Activated T-helper 1 cell treated with anti-CD3 and anti-CD28 coated beads, Interleukin-12 subunit alpha, Interleukin-12 subunit beta, Interleukin-2, Interleukin-4 antibody, amounts not matched to agents 30 ng/mL and 10 ng/mL and 1 ng/mL, durations not matched to agents 14 hours and 24 hours and 36 hours (primary cell): ENCODE results near the gene MEGF6. TPM values are rescaled to one million over a fixed set of nuclear protein-coding genes. Genes with fewer than 3 reads are reported as not detected.

ENCODE experiments used
- DNase-seq: peaks from one replicate; pipeline ENCODE4 v3.0.0; 2021; ENCODE audit warnings: low spot score
- H3K27ac Mint-ChIP-seq: one replicate; pipeline ENCODE4 v1.8.0; 2021; ENCODE audit warnings: mild to moderate bottlenecking, mixed read lengths
- H3K27me3 Mint-ChIP-seq: one replicate; pipeline ENCODE4 v1.8.0; 2022; ENCODE audit warnings: mild to moderate bottlenecking, moderate library complexity, mixed read lengths; ENCODE audit not compliant: insufficient read depth
- H3K36me3 Mint-ChIP-seq: one replicate; pipeline ENCODE4 v1.8.0; 2021; ENCODE audit warnings: low read depth, mixed read lengths
- H3K4me1 Mint-ChIP-seq: one replicate; pipeline ENCODE4 v1.8.0; 2021; ENCODE audit warnings: low read depth, mixed read lengths
- H3K4me3 Mint-ChIP-seq: one replicate; pipeline ENCODE4 v1.8.0; 2021; ENCODE audit warnings: mild to moderate bottlenecking, moderate library complexity, mixed read lengths
- H3K9me3 Mint-ChIP-seq: one replicate; pipeline ENCODE4 v1.8.0; 2021; ENCODE audit warnings: mixed read lengths
- intact Hi-C: fragments of 100-400 bp; cut with micrococcal nuclease; formaldehyde crosslinking; loops from one replicate; pipeline ENCODE4 v1.15.1; 2024
- total RNA-seq: library from RNA; stranded (reverse); gene quantifications from 2 replicates; pipeline ENCODE4 v1.2.3, GENCODE V29; 2022

Gene MEGF6
- total RNA-seq, 1 donor from 2014 or later, result 1.2 TPM

DNA sequence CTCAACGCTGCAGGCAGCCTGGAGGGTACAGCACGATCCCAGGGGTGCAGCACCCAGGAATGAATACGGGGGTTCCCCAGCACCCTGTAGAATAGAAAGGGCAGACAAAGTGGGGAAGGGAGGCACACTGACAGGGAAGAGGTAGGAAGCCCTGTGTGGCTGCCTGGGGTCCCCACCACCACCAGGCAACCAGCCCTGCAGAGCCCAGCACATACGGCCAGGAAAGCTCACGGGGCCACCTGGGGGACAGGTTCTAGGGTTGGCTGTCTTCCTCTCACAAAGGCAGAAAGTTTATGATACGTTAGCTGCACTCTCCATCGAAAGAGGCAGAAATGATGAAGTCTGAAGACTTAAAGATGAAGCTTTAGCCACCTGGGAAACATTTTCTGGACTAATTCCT is 104.4 kb downstream of the MEGF6 start:
- H3K4me3 Mint-ChIP-seq, result no peak overlapping the region
- no peaks in the 10 kb centered on the region for H3K36me3 Mint-ChIP-seq
- H3K4me1 Mint-ChIP-seq, result no peaks in the 10 kb centered on the region
- H3K27me3 Mint-ChIP-seq, result no peaks in the 10 kb centered on the region
- H3K9me3 Mint-ChIP-seq, result no peaks in the 10 kb centered on the region
- H3K27ac Mint-ChIP-seq, result no peak overlapping the region
- intact Hi-C loops, result no loop called here
- DNase-seq, result no peak

DNA sequence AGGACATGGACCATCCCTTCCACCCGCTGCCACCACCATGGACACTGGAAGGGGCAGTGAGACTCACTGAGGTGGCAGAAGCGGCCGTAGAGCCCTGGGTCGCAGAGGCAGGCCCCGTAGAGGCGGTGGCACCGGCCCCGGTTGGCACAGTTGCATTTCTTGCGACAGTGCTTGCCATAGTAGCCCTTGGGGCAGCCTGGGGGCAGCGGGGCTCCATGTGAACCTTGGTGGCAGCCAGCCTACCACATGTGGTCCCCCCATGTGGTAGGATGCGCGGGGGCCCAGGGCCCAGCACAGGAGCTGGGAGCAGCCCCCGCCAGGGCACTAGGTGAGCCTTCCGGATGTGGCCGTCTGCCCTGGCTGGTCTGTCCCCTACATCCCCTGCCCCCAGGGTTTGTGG is 105.3 kb downstream of the MEGF6 start:
- H3K36me3 Mint-ChIP-seq, result no peaks in the 10 kb centered on the region
- no peak overlapping the region for H3K27ac Mint-ChIP-seq
- H3K9me3 Mint-ChIP-seq, result no peaks in the 10 kb centered on the region
- no peaks in the 10 kb centered on the region for H3K4me1 Mint-ChIP-seq
- no peaks in the 10 kb centered on the region for H3K27me3 Mint-ChIP-seq
- H3K4me3 Mint-ChIP-seq, result no peak overlapping the region
- intact Hi-C loops, result no loop called here
- no peak for DNase-seq

DNA sequence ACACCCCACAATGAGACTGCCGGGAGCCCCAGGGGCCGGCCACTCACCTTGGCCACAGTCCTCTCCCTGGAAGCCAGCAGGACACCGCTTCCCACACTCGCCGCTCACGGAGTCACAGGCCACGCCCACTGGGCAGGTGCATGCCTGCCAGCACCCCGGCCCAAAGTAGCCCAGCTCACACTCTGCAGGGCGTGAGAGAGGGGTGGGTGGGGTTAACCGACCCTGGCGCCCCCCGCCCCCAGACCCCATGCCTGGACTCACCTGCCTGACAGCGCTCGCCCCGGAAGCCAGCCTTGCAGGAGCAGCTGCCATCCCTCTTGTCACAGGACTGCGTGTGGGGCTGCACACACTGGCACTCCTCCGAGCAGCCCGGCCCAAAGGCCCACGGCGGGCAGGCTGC is 106.1 kb downstream of the MEGF6 start:
- intact Hi-C loops, result no loop called here
- Mint-ChIP-seq H3K27me3 (no peaks in the 10 kb centered on the region), H3K9me3 (no peaks in the 10 kb centered on the region), H3K4me1 (no peaks in the 10 kb centered on the region), H3K4me3 (no peak overlapping the region), H3K27ac (no peak overlapping the region), H3K36me3 (no peaks in the 10 kb centered on the region)
- DNase-seq, result no peak

DNA sequence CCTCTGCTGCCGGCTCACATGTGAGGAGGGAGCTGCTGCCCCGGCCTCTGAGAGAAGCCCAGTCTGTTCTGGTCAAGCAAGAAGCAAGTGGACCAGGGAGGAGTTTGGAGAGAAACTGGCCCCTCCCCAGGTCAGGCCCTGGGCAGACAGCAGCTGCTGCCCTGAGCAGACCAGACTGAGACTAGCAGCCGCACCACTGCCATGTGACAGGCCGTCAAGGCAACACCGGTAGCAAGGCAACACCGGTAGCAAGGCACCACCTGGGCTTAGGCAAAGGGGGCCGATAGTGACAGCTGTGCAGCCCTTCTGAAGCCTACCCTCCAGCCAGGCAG is 106.5 kb downstream of the MEGF6 start:
- Mint-ChIP-seq H3K9me3 (no peaks in the 10 kb centered on the region), H3K27ac (no peak overlapping the region), H3K4me3 (no peak overlapping the region), H3K4me1 (no peaks in the 10 kb centered on the region), H3K27me3 (no peaks in the 10 kb centered on the region), H3K36me3 (no peaks in the 10 kb centered on the region)
- intact Hi-C loops, result no loop called here
- DNase-seq, result no peak

DNA sequence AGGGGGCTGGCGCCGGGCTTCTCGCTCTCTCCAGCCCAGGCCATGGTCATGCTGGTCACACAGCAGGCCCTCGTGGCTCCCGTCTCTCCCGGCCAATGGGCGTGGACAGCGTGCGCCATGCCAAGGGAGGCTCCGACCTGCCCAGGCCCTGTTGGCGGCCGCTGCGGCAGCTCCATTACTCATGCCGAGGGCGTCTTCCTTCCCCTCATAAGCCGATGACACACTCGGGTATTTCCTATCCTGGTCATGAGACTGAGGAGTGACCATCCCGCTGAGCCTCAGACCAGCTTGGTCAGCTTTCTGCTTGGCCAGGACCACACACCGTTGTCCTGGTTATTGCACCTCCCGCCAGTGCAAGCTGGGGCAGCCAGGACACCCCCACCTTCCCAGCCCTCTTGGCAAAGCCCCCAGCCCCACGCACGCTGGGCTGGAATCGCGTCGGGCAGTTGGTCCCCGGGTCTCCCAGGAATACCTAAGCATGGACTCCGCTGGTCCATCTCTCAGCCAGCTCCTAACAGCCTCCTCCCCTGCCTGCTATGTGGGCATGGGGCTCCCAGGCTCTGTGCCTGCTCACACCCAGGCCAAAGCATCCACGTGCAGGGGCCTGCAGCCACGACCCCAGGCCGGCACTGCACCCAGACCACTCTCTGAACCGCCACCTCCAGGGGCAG is 107.0 kb downstream of the MEGF6 start:
- Mint-ChIP-seq H3K27ac (no peak overlapping the region), H3K4me3 (no peak overlapping the region), H3K27me3 (no peaks in the 10 kb centered on the region), H3K9me3 (no peaks in the 10 kb centered on the region), H3K4me1 (no peaks in the 10 kb centered on the region), H3K36me3 (no peaks in the 10 kb centered on the region)
- DNase-seq, result no peak
- intact Hi-C loops, result no loop called here

DNA sequence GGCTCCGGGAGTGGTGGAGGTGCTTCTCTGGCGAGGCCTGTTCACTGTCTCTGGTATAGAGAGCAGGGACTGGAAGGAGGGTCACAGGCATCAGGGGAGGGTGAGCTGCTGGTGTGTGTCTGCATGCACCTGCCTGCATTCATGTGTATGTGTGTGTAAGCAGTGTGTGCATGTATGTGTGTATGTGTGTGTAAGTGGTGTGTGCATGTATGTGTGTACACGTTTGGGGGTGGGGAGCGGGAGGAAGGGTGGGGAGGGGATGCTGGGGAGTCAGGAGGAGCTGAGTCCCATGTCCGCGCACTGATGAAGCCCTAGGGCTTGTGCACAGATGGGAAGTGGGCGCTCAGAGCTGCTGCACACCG is 107.8 kb downstream of the MEGF6 start:
- no peaks in the 10 kb centered on the region for H3K36me3 Mint-ChIP-seq
- no peaks in the 10 kb centered on the region for H3K4me1 Mint-ChIP-seq
- H3K27me3 Mint-ChIP-seq, result no peaks in the 10 kb centered on the region

DNA sequence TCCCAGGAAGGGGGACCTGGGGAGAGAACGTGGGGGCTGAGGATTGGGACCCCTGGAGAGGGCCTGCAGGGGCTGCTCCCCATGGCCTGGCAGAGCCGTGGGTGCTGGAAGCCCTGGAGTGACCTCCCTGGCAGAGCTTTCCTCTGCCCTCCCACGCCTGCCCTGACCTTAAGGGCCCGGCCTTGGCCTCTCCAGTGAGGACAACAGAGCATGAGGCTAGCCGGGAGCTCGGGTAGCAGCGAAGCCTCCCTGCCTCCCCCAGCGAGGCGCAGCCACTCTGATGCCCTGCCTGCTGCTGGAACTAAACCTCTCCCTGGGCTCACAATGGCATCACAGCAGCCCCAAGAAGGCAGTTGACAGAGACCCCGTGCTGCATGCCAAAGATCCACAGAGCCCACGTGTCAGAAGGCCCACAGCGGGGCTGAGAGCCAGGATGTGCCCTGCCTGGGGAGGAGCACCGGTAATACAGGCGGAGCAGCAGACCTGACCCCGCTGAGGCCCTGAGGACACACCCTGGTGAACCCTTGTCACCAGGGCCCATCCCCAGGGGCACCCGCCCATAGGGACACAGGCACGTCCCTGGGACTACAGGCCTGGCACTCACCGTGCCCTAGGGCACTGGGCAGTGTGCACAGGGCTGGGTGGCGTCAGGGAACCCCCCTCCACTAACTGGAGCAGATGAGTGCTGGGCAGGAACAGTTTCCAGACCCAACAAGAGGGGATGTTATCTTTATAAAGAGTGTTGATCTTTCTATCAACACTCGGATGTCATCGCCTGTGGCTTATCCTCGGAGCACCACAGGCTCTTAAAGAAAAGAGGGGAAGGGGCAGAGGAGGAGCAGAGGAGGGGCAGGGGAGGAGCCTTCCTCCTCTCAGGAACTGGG is 108.4 kb downstream of the MEGF6 start:
- intact Hi-C loops, result no loop called here
- H3K9me3 Mint-ChIP-seq, result no peaks in the 10 kb centered on the region
- H3K36me3 Mint-ChIP-seq, result no peaks in the 10 kb centered on the region
- no peak overlapping the region for H3K27ac Mint-ChIP-seq
- no peak for DNase-seq
- H3K27me3 Mint-ChIP-seq, result no peaks in the 10 kb centered on the region
- no peak overlapping the region for H3K4me3 Mint-ChIP-seq
- no peaks in the 10 kb centered on the region for H3K4me1 Mint-ChIP-seq

More for the DNA sequence above, 107.8 kb downstream of the MEGF6 start:
- no peak overlapping the region for H3K4me3 Mint-ChIP-seq
- no peaks in the 10 kb centered on the region for H3K9me3 Mint-ChIP-seq
- intact Hi-C loops, result no loop called here
- no peak for DNase-seq
- no peak overlapping the region for H3K27ac Mint-ChIP-seq

DNA sequence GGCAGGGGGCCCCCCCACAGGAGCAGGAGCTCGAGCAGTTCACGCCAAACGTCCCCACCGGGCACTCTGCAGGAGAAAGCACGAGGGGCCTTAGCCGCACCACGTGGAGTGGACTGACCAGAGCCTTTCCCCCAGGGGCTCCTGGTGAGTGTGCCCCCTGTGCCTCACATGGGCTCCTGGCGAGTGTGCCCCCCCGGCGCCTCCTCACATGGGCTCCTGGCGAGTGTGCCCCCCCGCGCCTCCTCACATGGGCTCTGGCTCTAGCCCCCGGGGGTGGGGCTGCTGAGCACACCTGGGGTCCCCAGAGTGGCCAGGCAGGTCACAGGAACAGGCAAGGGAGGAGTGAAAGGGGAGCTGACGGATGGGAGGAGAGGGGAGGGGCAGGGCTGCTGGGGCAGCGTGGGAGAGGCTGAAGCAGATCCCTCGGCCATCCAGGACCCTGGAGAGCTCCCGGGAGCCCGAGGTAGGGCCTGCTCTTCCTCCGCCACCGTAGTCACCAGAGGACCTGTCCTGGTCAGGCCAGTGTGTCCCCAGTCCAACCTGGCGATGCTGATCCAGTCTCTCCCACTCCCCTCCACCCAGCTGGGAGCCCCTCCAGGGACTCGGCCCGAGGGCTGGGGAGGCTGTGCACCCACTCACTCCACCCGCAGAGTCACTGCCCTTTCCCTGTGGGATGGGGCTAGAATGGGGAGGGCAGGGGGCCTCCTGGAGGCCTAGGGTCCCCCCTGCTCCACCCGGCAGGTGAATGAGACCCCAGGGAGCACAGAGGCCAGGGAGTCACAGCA is 109.3 kb downstream of the MEGF6 start:
- Mint-ChIP-seq H3K4me3 (no peak overlapping the region), H3K36me3 (no peaks in the 10 kb centered on the region), H3K27ac (no peak overlapping the region), H3K27me3 (no peaks in the 10 kb centered on the region), H3K9me3 (no peaks in the 10 kb centered on the region), H3K4me1 (no peaks in the 10 kb centered on the region)
- intact Hi-C loops, result no loop called here
- no peak for DNase-seq

DNA sequence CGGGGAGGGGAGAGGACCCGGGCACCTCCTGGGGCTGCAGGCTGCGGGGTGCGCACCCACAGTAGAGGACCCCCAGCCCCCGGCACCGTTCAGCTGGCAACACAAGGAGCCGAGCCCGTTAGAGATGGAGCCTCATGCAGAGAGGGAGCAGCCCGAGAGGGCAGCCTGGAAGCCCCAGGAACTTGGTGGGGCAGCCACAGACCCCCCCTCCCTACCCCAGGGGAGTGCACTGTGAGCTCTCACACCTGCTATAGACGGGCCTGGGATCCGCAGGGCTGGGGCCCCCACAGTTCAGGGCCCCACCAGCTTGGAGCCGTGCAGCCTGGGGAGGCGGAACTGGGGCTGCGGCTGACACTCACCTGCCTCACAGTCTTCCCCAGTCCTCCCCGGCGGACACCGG is 109.9 kb downstream of the MEGF6 start:
- no peaks in the 10 kb centered on the region for H3K4me1 Mint-ChIP-seq
- H3K36me3 Mint-ChIP-seq, result no peaks in the 10 kb centered on the region
- H3K4me3 Mint-ChIP-seq, result no peak overlapping the region
- H3K27me3 Mint-ChIP-seq, result no peaks in the 10 kb centered on the region
- DNase-seq, result no peak
- intact Hi-C loops, result no loop called here
- no peak overlapping the region for H3K27ac Mint-ChIP-seq
- no peaks in the 10 kb centered on the region for H3K9me3 Mint-ChIP-seq

DNA sequence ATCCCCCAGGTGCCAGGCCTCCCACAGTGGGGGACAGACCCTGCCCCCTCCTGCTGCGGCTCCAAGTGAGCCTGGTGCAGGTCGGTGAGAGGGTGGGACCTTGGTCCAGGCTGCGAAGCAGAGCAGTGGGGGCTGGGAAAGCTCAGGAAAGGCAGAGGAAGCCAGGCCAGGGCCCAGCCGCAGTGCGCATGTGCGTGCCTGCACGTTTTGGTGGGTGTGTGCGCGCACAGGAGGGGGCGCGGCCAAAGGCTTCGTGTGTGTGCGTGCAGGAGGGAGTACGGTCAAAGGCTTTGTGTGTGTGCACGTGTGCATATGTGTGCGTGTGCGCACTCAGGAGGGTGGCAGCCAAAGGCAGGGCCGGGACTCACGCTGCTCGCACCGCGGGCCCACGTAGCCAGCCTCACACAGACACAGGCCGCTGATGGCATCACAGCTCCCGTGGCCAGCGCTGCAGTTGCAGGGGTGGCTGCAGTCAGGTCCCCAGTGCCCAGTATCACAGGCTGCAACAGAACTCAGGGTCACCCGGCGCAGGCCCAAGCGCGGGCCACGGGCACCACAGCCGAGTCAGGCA is 111.0 kb downstream of the MEGF6 start:
- Mint-ChIP-seq H3K36me3 (no peaks in the 10 kb centered on the region), H3K9me3 (no peaks in the 10 kb centered on the region), H3K4me1 (no peaks in the 10 kb centered on the region), H3K4me3 (no peak overlapping the region), H3K27ac (no peak overlapping the region), H3K27me3 (no peaks in the 10 kb centered on the region)
- no peak for DNase-seq
- intact Hi-C loops, result no loop called here

DNA sequence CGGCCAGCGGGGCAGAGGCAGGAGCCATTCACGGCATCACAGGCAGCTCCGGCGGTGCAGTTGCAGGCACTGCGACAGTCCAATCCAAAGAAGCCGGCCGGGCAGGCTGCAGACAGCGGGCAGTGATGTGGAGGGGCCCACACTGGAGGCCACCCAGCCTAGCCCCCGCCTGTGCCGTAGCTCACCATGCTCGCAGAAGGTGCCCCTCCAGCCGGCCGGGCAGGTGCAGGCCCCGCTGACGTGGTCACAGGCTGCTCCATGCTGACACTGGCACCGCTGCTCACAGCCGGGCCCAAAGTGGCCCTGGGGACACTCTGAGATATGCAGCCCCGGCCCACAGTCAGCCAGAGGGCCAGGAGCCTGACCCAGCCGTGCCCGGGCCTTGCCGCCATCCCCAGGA is 111.7 kb downstream of the MEGF6 start:
- intact Hi-C loops, result no loop called here
- Mint-ChIP-seq H3K9me3 (no peaks in the 10 kb centered on the region), H3K27ac (no peak overlapping the region), H3K27me3 (no peaks in the 10 kb centered on the region), H3K36me3 (no peaks in the 10 kb centered on the region), H3K4me1 (no peaks in the 10 kb centered on the region), H3K4me3 (no peak overlapping the region)
- no peak for DNase-seq

DNA sequence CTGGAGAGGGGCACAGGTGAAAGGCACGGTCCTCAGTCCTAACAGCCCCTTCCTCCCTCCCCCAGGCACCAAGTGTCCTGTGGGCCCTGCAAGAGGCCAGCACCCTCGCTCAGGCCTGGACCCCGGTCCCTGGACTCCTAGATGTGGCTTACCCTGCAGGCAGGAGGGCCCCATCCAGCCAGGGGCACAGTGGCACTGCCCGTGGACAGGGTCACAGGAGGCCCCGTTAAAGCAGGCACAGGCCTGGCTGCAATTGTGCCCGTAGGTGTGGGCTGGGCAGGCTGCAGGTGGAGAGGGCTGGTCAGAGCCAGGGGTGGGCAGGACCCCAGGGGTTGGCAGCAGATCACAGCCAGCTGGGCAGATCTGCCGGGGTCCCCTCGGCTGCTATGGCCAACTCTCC is 112.3 kb downstream of the MEGF6 start:
- intact Hi-C loops, result no loop called here
- H3K27ac Mint-ChIP-seq, result no peak overlapping the region
- no peaks in the 10 kb centered on the region for H3K36me3 Mint-ChIP-seq
- H3K9me3 Mint-ChIP-seq, result no peaks in the 10 kb centered on the region
- DNase-seq, result no peak
- no peak overlapping the region for H3K4me3 Mint-ChIP-seq
- H3K27me3 Mint-ChIP-seq, result no peaks in the 10 kb centered on the region
- H3K4me1 Mint-ChIP-seq, result no peaks in the 10 kb centered on the region
